Measurements from ENCODE around the gene ONECUT2. TPM values are rescaled to one million over a fixed set of nuclear protein-coding genes. Genes with fewer than 3 reads are reported as not detected.

ONECUT2 gene
- total RNA-seq, 1 donor from 2014 or later = 0.46 TPM

- DNase-seq (ENCODE audit: low read depth) = no peak
- peak; percentile 75 for TF ChIP-seq CTCF (IDR thresholded peaks at IDR 0.05; ENCODE audit: insufficient read depth, low read length, poor library complexity, severe bottlenecking)
- no peaks in the 10 kb centered on the region for H3K36me3 ChIP-seq (ENCODE audit: control insufficient read depth, insufficient read depth, low read length)
- H3K4me3 ChIP-seq (ENCODE audit: low read depth, low read length) = no peak overlapping the region
- H3K27me3 ChIP-seq (ENCODE audit: control insufficient read depth, insufficient read depth, low read length) = peaks cover 28% of the 10 kb centered on the region
These were observed 11.1 kb downstream of the ONECUT2 start for GRCh38 chr18:57446322-57446721.

DNA sequence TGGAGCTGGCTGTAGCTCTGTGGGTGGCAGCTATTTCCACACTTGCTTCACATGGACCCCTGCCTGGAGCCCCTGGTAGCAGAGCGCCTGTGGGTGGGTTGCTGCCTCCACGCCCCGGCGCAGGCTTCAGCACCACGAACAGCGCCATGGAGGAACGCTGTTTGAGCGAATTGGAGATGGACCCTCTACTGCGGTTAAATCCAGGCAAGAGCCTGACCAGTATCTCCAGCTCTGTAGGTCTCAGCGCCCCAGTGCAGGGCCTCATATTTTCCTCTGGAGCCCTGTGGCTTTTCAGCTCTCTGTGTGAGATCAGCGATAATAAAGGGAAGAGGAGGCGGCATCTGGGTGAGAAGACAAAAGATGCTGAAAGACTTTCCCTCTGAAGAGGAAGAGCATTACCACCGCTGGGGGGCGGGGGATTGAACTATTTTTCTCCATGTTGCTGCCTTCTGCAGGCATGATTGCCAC lies 12.0 kb downstream of the ONECUT2 start:
- no peak for TF ChIP-seq CTCF (IDR thresholded peaks at IDR 0.05; ENCODE audit: insufficient read depth, low read length, poor library complexity, severe bottlenecking)
- Histone ChIP-seq H3K4me3 (ENCODE audit: low read depth, low read length) (no peak overlapping the region), H3K27me3 (ENCODE audit: control insufficient read depth, insufficient read depth, low read length) (peaks cover 21% of the 10 kb centered on the region), H3K36me3 (ENCODE audit: control insufficient read depth, insufficient read depth, low read length) (no peaks in the 10 kb centered on the region)
- DNase-seq (ENCODE audit: low read depth) = no peak

- TF ChIP-seq CTCF (IDR thresholded peaks at IDR 0.05; ENCODE audit: insufficient read depth, low read length, poor library complexity, severe bottlenecking) = no peak
- no peak for DNase-seq (ENCODE audit: low read depth)
- no peaks in the 10 kb centered on the region for H3K36me3 ChIP-seq (ENCODE audit: control insufficient read depth, insufficient read depth, low read length)
- H3K4me3 ChIP-seq (ENCODE audit: low read depth, low read length) = no peak overlapping the region
- no peaks in the 10 kb centered on the region for H3K27me3 ChIP-seq (ENCODE audit: control insufficient read depth, insufficient read depth, low read length)
These were observed 20.5 kb downstream of the ONECUT2 start for GRCh38 chr18:57455576-57456129.

DNA sequence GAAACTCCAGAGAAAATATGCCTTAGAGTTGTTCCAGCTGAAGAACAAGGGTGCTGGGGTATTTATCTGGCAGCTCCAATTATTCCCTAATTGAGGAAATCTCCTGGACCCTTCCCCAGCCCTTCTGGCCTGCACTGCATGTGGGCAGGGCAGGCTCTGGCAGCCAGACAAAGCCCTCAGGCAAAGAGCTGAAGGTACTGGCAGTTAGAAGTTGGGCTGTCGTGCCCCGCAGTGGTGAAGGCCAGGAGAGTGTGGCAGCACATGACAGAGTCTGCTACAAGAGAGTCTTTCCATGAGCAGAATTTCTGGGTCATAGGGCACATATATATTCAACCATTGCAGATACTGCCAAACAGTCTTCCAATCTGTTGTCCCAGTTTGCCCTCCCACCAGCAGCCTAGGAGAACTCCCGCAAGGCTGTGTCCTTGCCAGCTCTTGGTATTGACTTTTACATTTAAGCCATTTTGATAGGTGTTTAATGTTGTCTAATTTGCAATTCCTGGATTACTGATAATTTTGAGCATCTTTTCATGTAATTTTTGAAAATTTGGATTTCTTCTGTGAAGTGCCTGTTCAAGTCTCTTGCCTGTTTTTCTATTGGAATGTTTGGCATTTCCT lies 26.6 kb downstream of the ONECUT2 start:
- Histone ChIP-seq H3K36me3 (ENCODE audit: control insufficient read depth, insufficient read depth, low read length) (no peaks in the 10 kb centered on the region), H3K4me3 (ENCODE audit: low read depth, low read length) (no peak overlapping the region), H3K27me3 (ENCODE audit: control insufficient read depth, insufficient read depth, low read length) (peaks cover 2% of the 10 kb centered on the region)
- TF ChIP-seq CTCF (IDR thresholded peaks at IDR 0.05; ENCODE audit: insufficient read depth, low read length, poor library complexity, severe bottlenecking) = no peak
- no peak for DNase-seq (ENCODE audit: low read depth)

DNA sequence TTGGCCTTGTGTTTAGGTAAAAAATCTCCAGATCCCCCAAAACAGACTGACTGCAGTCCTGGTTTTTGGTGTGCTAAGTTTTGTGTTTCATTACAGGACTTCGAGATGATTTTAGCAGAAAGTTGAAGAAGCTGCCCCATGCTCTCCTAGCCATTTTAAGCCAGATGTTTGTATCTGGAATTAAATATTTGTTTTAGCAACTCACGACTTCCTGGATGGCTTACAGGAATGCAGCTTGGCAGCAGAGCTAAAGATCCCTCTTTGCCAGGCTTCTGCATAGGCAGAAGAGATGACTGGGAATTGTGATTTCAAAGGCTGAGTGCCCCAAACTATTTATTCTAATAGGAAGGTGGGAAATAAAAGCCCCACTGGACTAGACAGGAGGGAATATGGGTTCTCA lies 31.1 kb downstream of the ONECUT2 start:
- no peak for TF ChIP-seq CTCF (IDR thresholded peaks at IDR 0.05; ENCODE audit: insufficient read depth, low read length, poor library complexity, severe bottlenecking)
- no peaks in the 10 kb centered on the region for H3K36me3 ChIP-seq (ENCODE audit: control insufficient read depth, insufficient read depth, low read length)
- DNase-seq (ENCODE audit: low read depth) = no peak
- no peak overlapping the region for H3K4me3 ChIP-seq (ENCODE audit: low read depth, low read length)
- peaks cover 2% of the 10 kb centered on the region for H3K27me3 ChIP-seq (ENCODE audit: control insufficient read depth, insufficient read depth, low read length)
